Loucy (cell line): ENCODE data around the gene CAMK1D.

Experiments used
- H2AFZ ChIP-seq: fragments of 200-600 bp; sonication (generic); 2 replicates; pipeline ENCODE4 v1.6.0; 2016; ENCODE audit warnings: antibody characterized with exemption, mild to moderate bottlenecking, low read length, moderate library complexity
- H3F3A ChIP-seq: fragments of 200-600 bp; 2 replicates; pipeline ENCODE4 v1.6.0; 2016; ENCODE audit warnings: antibody characterized with exemption, low read depth, mild to moderate bottlenecking
- H3K27me3 ChIP-seq: fragments of 200-600 bp; sonication (generic); 2 replicates; pipeline ENCODE4 v1.6.1; 2014; ENCODE audit warnings: low read length, mild to moderate bottlenecking; ENCODE audit not compliant: insufficient read depth, poor library complexity, severe bottlenecking
- H3K36me3 ChIP-seq: fragments of 200-600 bp; sonication (generic); 2 replicates; pipeline ENCODE4 v1.6.1; 2016; ENCODE audit warnings: low read length; ENCODE audit not compliant: insufficient read depth
- H3K4me1 ChIP-seq: fragments of 200-600 bp; sonication (generic); 2 replicates; pipeline ENCODE4 v1.5.1; 2014; ENCODE audit warnings: low read length, mild to moderate bottlenecking; ENCODE audit not compliant: insufficient read depth, poor library complexity, severe bottlenecking
- H3K4me2 ChIP-seq: fragments of 200-600 bp; sonication (generic); 2 replicates; pipeline ENCODE4 v1.6.0; 2014; ENCODE audit warnings: antibody characterized with exemption, low read length, low read depth, mild to moderate bottlenecking; ENCODE audit not compliant: poor library complexity, severe bottlenecking
- H3K4me3 ChIP-seq: fragments of 200-600 bp; sonication (generic); 2 replicates; pipeline ENCODE4 v1.5.1; 2014; ENCODE audit warnings: low read length, mild to moderate bottlenecking, mixed read lengths; ENCODE audit not compliant: poor library complexity, severe bottlenecking
- H3K79me2 ChIP-seq: fragments of 200-600 bp; sonication (generic); 2 replicates; pipeline ENCODE4 v1.6.1; 2014; ENCODE audit warnings: low read length; ENCODE audit not compliant: insufficient read depth
- H3K9ac ChIP-seq: fragments of 200-600 bp; sonication (generic); 2 replicates; pipeline ENCODE4 v1.6.0; 2014; ENCODE audit warnings: mild to moderate bottlenecking, low read depth, low read length, moderate library complexity; ENCODE audit not compliant: poor library complexity, severe bottlenecking
- H3K9me2 ChIP-seq: fragments of 200-600 bp; sonication (generic); replicated peaks from 2 replicates; pipeline ENCODE4 v1.6.1; 2016; ENCODE audit warnings: low read depth, low read length, mixed read lengths
- H3K9me3 ChIP-seq: fragments of 200-600 bp; sonication (generic); 2 replicates; pipeline ENCODE4 v1.6.1; 2014; ENCODE audit warnings: mild to moderate bottlenecking, antibody characterized with exemption, low read length, low read depth; ENCODE audit not compliant: insufficient read depth
- H4K20me1 ChIP-seq: fragments of 200-600 bp; sonication (generic); 2 replicates; pipeline ENCODE4 v1.6.0; 2014; ENCODE audit warnings: antibody characterized with exemption, low read length, mild to moderate bottlenecking; ENCODE audit not compliant: insufficient read depth, poor library complexity, severe bottlenecking
- EZH2phosphoT487 ChIP-seq: fragments of 200-600 bp; IDR thresholded peaks from 2 replicates; pipeline ENCODE4 v1.6.1; 2018; ENCODE audit warnings: antibody characterized with exemption, mild to moderate bottlenecking, moderate library complexity, borderline replicate concordance
- TF ChIP-seq, protein P1 (sequence below): fragments of 200-600 bp; sonication (generic); conservative IDR thresholded peaks from 2 replicates; pipeline ENCODE4 v1.5.1; 2014; ENCODE audit warnings: mild to moderate bottlenecking, antibody characterized with exemption, low read length

Gene CAMK1D

DNA sequence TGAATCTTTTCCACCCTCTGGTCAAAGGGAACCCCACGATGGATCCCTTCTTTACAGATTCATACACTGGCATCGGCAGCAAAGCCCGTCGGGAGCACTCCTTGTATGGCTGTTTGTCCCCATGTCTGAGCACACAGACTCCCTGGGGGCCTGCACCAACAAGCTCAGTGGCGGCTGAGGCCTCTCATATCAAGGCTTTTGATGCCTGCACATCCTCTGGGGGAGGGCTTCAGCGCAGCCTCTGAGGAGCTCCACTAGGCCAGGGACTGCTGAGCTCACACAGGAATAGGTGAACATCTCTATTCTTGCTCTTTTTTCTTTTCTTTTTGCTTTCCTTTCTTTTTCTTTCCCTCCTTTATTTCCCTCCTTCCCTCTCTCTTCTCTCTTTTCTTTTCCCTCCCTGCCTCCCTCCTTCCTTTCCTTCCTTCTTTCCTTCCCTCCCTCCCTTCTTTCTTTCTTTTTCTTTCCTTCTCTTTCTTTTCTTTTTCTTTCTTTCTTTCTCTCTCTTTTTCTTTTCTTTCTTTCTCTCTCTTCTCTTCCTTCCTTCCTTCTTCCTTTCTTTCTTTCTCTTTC, 477.5 kb downstream of the CAMK1D start:
- H3K79me2 ChIP-seq = no peaks in the 10 kb centered on the region
- H3K4me3 ChIP-seq = no peak overlapping the region
- H3K4me2 ChIP-seq = no peak overlapping the region
- H3K9me2 ChIP-seq = no peaks in the 10 kb centered on the region
- no peaks in the 10 kb centered on the region for H3K9me3 ChIP-seq
- H3K27me3 ChIP-seq = no peaks in the 10 kb centered on the region
- TF ChIP-seq EZH2phosphoT487 = no peak
- TF ChIP-seq, protein P1, sequence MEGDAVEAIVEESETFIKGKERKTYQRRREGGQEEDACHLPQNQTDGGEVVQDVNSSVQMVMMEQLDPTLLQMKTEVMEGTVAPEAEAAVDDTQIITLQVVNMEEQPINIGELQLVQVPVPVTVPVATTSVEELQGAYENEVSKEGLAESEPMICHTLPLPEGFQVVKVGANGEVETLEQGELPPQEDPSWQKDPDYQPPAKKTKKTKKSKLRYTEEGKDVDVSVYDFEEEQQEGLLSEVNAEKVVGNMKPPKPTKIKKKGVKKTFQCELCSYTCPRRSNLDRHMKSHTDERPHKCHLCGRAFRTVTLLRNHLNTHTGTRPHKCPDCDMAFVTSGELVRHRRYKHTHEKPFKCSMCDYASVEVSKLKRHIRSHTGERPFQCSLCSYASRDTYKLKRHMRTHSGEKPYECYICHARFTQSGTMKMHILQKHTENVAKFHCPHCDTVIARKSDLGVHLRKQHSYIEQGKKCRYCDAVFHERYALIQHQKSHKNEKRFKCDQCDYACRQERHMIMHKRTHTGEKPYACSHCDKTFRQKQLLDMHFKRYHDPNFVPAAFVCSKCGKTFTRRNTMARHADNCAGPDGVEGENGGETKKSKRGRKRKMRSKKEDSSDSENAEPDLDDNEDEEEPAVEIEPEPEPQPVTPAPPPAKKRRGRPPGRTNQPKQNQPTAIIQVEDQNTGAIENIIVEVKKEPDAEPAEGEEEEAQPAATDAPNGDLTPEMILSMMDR = no peak
- H3K36me3 ChIP-seq = no peaks in the 10 kb centered on the region; the same call in 1 of the 2 replicates
- no peaks in the 10 kb centered on the region for H3K4me1 ChIP-seq
- no peaks in the 10 kb centered on the region for H3F3A ChIP-seq
- no peak overlapping the region for H3K9ac ChIP-seq
- no peaks in the 10 kb centered on the region for H4K20me1 ChIP-seq
- no peak overlapping the region for H2AFZ ChIP-seq

DNA sequence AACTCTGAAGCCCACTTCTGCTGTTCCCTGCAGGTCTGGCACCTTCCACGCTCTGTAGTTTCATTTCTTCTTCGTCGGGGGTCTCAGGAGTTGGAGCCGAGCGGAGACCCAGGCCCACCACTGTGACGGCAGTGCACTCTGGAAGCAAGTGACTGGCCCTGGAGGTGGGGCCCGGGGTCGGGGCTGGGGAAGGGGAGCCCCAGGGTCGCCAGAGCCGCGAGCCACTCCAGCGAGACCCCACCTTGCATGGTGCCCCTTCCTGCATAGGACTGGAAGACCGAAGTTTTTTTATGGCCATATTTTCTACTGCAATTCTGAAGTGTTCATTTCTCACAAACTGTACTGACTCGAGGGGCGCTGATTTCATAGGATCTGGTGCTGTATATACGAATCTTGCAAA, 479.4 kb downstream of the CAMK1D start:
- Histone ChIP-seq H3K36me3 (no peaks in the 10 kb centered on the region; the same call in 1 of the 2 replicates), H3K4me1 (no peaks in the 10 kb centered on the region), H4K20me1 (no peaks in the 10 kb centered on the region), H3K79me2 (no peaks in the 10 kb centered on the region), H3F3A (no peaks in the 10 kb centered on the region), H2AFZ (no peak overlapping the region), H3K9me3 (no peaks in the 10 kb centered on the region), H3K9ac (no peak overlapping the region), H3K4me3 (no peak overlapping the region), H3K27me3 (no peaks in the 10 kb centered on the region), H3K4me2 (no peak overlapping the region), H3K9me2 (no peaks in the 10 kb centered on the region)
- TF ChIP-seq, protein P1 = no peak
- TF ChIP-seq EZH2phosphoT487 = no peak

DNA sequence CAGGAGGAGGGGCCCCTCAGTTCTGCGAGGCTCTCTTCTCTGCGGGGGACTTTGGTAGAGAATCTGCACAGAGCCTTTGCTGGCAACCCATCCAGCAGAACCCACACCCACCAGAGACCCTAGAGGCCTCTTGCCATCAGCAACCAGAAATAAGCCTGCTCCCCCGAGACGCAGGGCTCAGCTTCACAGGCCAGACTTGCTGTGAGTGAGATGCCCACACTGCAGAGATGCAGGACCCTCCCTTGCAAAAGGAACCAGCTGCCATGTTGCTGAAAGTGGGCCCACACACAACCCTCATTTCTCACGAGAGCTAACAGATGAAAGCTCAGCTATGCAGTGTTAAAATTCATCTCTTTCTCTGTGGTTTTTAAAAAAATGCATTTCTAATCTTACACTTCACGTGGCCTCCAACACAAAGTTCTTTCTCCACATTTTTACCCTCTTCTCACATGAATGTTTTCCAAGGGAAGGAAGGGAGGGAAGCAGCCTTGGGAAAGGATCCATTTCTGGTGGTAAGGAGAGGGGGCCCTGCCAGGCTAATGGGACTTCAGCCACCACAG, 480.6 kb downstream of the CAMK1D start:
- TF ChIP-seq, protein P1 = no peak
- no peak for TF ChIP-seq EZH2phosphoT487
- no peaks in the 10 kb centered on the region for H3K79me2 ChIP-seq
- no peaks in the 10 kb centered on the region for H3F3A ChIP-seq
- H3K9ac ChIP-seq = no peak overlapping the region
- no peaks in the 10 kb centered on the region for H3K4me1 ChIP-seq
- no peak overlapping the region for H3K4me2 ChIP-seq
- no peaks in the 10 kb centered on the region for H4K20me1 ChIP-seq
- no peaks in the 10 kb centered on the region; the same call in 1 of the 2 replicates for H3K36me3 ChIP-seq
- no peaks in the 10 kb centered on the region for H3K9me2 ChIP-seq
- H3K9me3 ChIP-seq = no peaks in the 10 kb centered on the region
- H2AFZ ChIP-seq = no peak overlapping the region
- no peak overlapping the region for H3K4me3 ChIP-seq
- no peaks in the 10 kb centered on the region for H3K27me3 ChIP-seq
